Motor neuron (in vitro differentiated cells): Measurements from ENCODE around the gene XYLT2. TPM values are rescaled to one million over a fixed set of nuclear protein-coding genes. Genes with fewer than 3 reads are reported as not detected.
"Not testable (repeated sequence)": the region's sequence is repeated elsewhere in the genome, so short reads cannot be mapped to it uniquely, and the experiment has no call there.

Source experiments
- ATAC-seq, 8 experiments: fragments of 200-7000 bp; cut with Tn5 transposase; replicated peaks in 6 of 8; 2 replicates each; pipeline ENCODE4 v1.8.0; 2021; ENCODE audit warnings: mild to moderate bottlenecking in 8 of 8, moderate library complexity in 8 of 8
- H3K27ac ChIP-seq, 2 donors: fragments of 250-450 bp; sonication (Bioruptor Pico); 2 replicates each; pipeline ENCODE4 v1.9.0; 2021; ENCODE audit warnings: antibody characterized with exemption in 2 of 2, mild to moderate bottlenecking in 2 of 2, moderate library complexity in 1 of 2
- H3K4me1 ChIP-seq, 2 donors: fragments of 250-450 bp; sonication (Bioruptor Pico); replicated peaks in 1 of 2; 2 replicates each; pipeline ENCODE4 v1.6.1; 2021; ENCODE audit warnings: antibody characterized with exemption in 2 of 2, mild to moderate bottlenecking in 2 of 2, moderate library complexity in 1 of 2
- H3K4me3 ChIP-seq, 5 donors: fragments of 250-450 bp; sonication (Bioruptor Pico); 2 replicates each; pipeline ENCODE4 v1.9.0; 2021; ENCODE audit warnings: antibody characterized with exemption in 5 of 5, mild to moderate bottlenecking in 5 of 5, moderate library complexity in 4 of 5
- WGBS, 10 experiments: fragments of 450-650 bp; shearing (Covaris generic); methylation state at CpG; one replicate each; pipeline ENCODE4 v1.0.0; 2022; 5-methylcytosine and 5-hydroxymethylcytosine counted together
- in situ Hi-C, 9 experiments: fragments of 400-800 bp; cut with MboI; loops; one replicate each; pipeline ENCODE4 v1.15.0; 2021; ENCODE audit warnings: low sequenced_read_pairs in 9 of 9, low pct_unique_long_range_greater_than_20kb in 2 of 9; ENCODE audit not compliant: unreplicated experiment in 9 of 9
- total RNA-seq, 8 experiments: library from RNA; unstranded; fragments of 300-600 nt; gene quantifications; 2 replicates each; pipeline versions ENCODE4 v1.2.3 to v1.2.4, GENCODE V29; 2022

The XYLT2 gene
- total RNA-seq, result 10 to 100 TPM in 5 of 8 experiments, 1 to 10 TPM in 3; 8.3 to 25.8 (median 10.9) TPM

DNA sequence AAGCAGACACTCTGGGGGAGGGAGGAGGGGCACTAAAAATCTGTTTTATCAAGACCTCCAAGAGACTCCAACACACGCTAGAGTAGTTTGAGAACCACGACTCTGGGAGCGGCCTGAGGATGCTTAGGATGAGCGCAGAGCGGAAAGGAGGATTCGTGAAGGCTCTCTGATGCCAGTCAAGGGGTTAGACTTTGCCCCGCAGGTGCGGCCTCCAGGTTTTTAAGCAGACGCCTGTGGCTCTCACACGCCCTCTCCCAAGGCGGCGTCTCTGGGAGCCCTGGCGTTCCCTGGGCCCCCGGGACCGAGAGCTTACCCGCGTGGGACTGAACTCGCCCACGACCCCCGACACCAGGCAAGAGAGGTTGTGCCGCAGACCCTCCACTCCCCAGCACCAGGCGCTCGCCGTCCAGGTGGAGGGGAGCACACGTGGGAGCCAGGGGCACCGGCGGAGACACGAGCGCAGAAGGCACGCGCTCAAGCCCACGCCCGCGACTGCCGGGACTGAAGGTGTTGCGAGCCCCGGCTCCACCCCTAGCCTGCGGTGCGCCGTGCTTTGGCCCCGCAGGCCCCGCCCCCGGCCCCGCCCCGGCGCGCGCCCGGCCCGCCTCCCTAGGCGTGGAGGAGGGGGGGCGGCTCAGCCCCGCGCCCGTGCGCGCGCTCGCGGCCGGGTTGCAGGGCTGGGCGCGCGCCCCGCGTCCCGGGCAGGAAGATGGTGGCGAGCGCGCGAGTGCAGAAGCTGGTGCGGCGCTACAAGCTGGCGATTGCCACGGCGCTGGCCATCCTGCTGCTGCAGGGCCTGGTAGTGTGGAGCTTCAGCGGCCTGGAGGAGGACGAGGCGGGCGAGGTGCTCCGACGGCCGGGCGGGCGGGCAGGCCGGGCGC, at the start of gene XYLT2:
XYLT2 (plus strand) TSS at position 695 of the 881 bp plus-strand sequence; CDS start at position 710, 15 bp downstream.
- 0 to 80% (median 13%) methylated on average over 1 to 9 of the region's 87 CpGs; no CpG with 5 or more reads in 3 of the 10 experiments for WGBS, 10 experiments
- ATAC-seq, result peak; percentile 74 to 89 (median 86)
- Histone ChIP-seq H3K4me3 (peak within 1 kb of the TSS; percentile 58 to 87 (median 78)), H3K27ac (peak within 1 kb of the TSS; percentile 81 to 89), H3K4me1 (peaks cover 11 to 12% of the 10 kb centered on the region in 2 donors)
- in situ Hi-C loops, result no loop called here

- WGBS, 10 experiments, result 0 to 30% (median 10%) methylated on average over 1 to 6 of the region's 7 CpGs; no CpG with 5 or more reads in 6 of the 10 experiments
- ATAC-seq, result peak; percentile 84 to 99 (median 94)
- in situ Hi-C loops, result loop anchor here in 5 of 9 experiments (10.0 to 25.0 kb wide), 2 partner anchors 93 to 110 kb away; partner anchors contain the start of gene COL1A1 (in 1 of the 5)
- H3K4me3 ChIP-seq, result no peak overlapping the region
- peaks cover 0 to 3% of the 10 kb centered on the region in 2 donors for H3K4me1 ChIP-seq
- no peak overlapping the region for H3K27ac ChIP-seq
Observed at GRCh38 chr17:50297407-50297865, 48.5 kb upstream of the XYLT2 start.

DNA sequence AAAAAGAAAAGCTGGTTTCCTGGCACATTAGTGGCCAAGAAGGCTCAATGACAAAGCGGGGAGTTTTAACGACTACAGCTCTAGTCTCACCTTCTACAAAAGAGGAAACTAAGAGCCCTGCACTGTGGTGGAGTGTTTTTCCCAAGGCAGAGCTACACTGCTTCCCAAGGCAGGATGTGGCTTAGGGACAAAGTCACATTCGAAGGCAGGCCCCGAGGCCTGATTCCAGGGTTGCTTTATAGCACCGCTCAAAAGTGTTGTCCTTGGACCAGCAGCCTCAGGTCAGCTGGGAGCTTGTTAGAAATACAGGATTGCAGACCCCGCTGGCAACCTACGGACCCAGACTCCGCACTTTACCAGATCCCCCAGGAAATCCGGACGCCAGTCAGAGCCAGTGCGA, 47.9 kb upstream of the XYLT2 start:
- Histone ChIP-seq H3K4me1 (peaks cover 0 to 3% of the 10 kb centered on the region in 2 donors), H3K27ac (no peak overlapping the region), H3K4me3 (no peak overlapping the region)
- WGBS, 10 experiments, result 20 to 97% (median 60%) methylated on average over 2 to 10 of the region's 11 CpGs; no CpG with 5 or more reads in 3 of the 10 experiments
- no peak for ATAC-seq
- in situ Hi-C loops, result loop anchor here in 5 of 9 experiments (10.0 to 25.0 kb wide), 2 partner anchors 93 to 111 kb away; partner anchors contain the start of gene COL1A1 (in 1 of the 5)

DNA sequence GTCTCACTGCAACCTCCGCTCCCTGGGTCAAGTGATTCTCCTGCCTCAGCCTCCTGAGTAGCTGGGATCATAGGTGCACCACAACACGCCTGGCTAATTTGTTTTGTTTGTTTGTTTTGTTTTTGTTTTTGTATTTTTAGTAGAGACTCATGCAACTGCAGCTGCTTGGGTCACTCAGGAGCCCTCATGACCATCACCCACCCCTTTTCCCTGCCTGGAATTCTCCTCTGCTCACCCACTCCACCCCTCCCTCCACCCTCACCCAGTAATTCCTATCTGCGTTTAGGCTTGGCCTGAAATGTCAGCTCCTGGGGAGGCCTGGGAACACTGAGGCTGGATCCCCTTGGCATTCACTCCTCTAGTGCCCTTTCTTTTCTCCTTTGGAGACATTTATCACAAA, 46.1 kb upstream of the XYLT2 start:
- 60 to 100% (median 79%) methylated on average over 1 to 2 of the region's 3 CpGs; no CpG with 5 or more reads in 7 of the 10 experiments for WGBS, 10 experiments
- Histone ChIP-seq H3K4me3 (no peak overlapping the region), H3K4me1 (peaks cover 0 to 3% of the 10 kb centered on the region in 2 donors), H3K27ac (no peak overlapping the region)
- no peak for ATAC-seq
- in situ Hi-C loops, result loop anchor here in 5 of 9 experiments (10.0 to 25.0 kb wide), 2 partner anchors 95 to 112 kb away; partner anchors contain the start of gene COL1A1 (in 1 of the 5)

DNA sequence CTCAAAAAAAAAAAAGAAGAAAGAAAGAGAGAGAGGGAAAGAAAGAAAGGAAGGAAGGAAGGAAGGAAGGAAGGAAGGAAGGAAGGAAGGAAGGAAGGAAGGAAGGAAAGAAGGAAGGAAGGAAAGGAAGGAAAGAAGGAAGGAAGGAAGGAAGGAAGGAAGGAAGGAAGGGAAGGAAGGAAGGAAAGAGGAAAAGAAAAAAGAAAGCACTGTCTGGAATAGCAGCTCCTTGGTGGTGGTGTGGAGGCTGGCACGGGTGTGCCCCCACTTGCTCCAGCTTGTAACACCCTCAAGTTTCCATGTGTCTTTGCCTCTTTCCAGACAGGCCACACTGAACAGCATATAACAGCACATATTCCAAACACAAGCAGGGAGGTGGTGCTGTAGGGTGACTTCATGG, 45.1 kb upstream of the XYLT2 start:
- ATAC-seq, H3K4me1 ChIP-seq: not testable (repeated sequence)
- WGBS, 10 experiments, result 0 to 80% methylated on average over 1 of the region's 1 CpG; no CpG with 5 or more reads in 8 of the 10 experiments

DNA sequence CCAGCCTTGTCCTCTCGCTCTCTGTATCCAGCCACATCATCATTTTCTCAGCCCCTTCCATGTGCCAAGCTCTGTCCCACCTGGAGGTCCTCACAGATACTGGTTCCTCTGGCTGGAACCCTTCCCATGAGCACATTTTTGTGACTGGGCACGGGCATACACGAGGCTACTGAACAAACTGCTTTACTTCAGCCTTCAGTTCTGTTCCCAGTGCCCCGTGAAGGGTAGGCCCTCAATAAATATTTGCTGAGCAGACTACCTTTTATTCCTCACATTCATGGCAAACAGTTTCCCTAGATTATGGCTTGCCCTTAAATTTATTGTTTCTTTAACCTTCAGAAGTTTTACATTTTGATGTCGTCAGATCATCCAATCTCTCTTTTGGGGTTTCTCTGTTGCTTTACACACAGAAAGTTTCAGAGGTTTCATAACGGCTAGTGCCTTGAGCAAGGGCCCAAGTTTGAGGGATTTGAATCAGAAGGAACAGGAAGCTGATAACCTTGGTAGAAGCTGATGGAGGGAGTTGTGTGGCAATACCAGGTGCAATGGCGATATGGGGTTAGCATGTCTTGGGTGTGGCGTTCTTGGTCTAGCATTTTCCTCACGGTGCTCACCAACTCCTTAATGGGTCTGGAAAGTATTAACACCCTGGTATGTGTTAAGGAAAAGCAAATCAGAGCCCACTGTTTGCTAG, 43.9 kb upstream of the XYLT2 start:
- Histone ChIP-seq H3K4me1 (peaks cover 0 to 3% of the 10 kb centered on the region in 2 donors), H3K27ac (no peak overlapping the region), H3K4me3 (no peak overlapping the region)
- WGBS, 10 experiments, result 15 to 100% (median 83%) methylated on average over 1 to 8 of the region's 9 CpGs; no CpG with 5 or more reads in 1 of the 10 experiments
- ATAC-seq, result peak in 1 of 8 experiments; percentile 45
- in situ Hi-C loops, result no loop called here

More for the DNA sequence above, 45.1 kb upstream of the XYLT2 start:
- H3K4me3 ChIP-seq, H3K27ac ChIP-seq, in situ Hi-C loops: not testable (repeated sequence)

DNA sequence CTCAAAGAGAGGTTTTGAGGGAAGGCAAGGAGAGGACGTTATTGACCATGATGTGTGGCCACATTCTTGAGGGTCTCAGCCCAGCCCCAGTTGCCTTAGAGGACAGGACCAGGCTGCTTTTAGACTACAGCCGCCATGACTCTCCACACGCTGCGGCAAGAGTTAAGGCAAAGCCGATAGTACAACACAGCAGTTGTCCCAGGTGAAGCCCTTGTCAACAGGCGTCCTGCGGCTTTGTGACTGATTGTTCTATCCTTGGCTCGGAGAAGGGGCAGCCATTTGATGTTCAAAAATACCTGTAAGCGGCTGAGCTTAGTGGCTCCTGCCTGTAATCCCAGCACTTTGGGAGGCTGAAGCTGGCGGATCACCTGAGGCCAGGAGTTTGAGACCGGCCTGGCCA, 42.9 kb upstream of the XYLT2 start:
- in situ Hi-C loops, result no loop called here
- no peak overlapping the region for H3K27ac ChIP-seq
- H3K4me3 ChIP-seq, result no peak overlapping the region
- H3K4me1 ChIP-seq, result peaks cover 0 to 3% of the 10 kb centered on the region in 2 donors
- no peak for ATAC-seq
- 53 to 94% (median 80%) methylated on average over 1 to 5 of the region's 11 CpGs; no CpG with 5 or more reads in 5 of the 10 experiments for WGBS, 10 experiments

DNA sequence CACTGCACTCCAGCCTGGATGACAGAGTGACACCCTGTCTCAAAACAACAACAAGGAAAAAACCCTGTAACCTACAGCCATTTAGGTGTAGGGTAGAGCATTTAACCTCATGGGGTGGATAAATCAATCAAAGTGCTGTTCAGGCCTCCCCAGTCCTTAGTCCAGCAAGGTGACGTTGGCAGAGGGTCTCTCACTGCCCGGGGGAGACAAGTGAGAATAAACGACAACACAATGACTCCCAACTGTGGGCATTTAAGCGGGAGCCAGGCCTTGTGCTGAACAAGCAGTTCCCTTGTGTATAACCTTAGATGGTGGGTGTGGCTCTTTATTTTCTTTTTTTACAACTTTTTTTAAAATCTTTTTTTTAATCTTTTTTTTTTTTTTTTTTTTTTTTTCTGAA, 42.3 kb upstream of the XYLT2 start:
- Histone ChIP-seq H3K4me3 (no peak overlapping the region), H3K27ac (no peak overlapping the region), H3K4me1 (peaks cover 0 to 3% of the 10 kb centered on the region in 2 donors)
- in situ Hi-C loops, result no loop called here
- 47 to 83% (median 66%) methylated on average over 2 to 4 of the region's 4 CpGs; no CpG with 5 or more reads in 1 of the 10 experiments for WGBS, 10 experiments
- no peak for ATAC-seq

DNA sequence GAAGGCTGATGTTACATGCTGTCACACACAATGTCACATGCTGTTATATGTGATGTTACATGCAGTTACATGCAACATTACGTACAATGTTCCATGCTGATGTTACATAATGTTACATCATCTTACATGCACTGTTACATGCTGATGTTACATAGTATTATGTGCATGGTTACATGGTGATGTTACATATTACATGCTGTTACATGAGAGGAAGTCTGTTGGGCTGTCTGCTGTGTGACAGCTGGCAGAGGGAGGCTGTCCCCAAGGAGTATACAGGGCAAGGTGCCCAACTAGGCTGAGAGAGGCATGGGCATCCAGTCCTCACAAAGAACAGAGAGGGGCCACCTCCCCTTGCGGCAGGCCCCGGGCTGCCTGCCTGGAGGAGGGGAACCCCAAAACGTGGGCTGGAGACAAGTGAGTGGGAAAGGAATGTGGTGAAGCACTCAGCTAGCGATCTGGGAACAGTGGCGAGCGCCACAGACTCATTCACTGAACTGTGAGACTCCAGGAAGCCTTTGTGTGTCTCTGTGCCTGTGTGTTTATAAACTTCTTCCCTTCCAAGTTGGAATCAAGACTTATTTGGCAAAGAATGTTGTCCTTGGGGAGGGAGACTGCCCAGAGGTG, 41.0 kb upstream of the XYLT2 start:
- H3K4me3 ChIP-seq, result no peak overlapping the region
- WGBS, 10 experiments, result 52 to 100% (median 77%) methylated on average over 1 to 7 of the region's 7 CpGs; no CpG with 5 or more reads in 2 of the 10 experiments
- peak in 5 of 8 experiments; percentile 6 to 91 (median 79) for ATAC-seq
- no peak overlapping the region for H3K27ac ChIP-seq
- in situ Hi-C loops, result no loop called here
- H3K4me1 ChIP-seq, result peaks cover 0 to 3% of the 10 kb centered on the region in 2 donors

DNA sequence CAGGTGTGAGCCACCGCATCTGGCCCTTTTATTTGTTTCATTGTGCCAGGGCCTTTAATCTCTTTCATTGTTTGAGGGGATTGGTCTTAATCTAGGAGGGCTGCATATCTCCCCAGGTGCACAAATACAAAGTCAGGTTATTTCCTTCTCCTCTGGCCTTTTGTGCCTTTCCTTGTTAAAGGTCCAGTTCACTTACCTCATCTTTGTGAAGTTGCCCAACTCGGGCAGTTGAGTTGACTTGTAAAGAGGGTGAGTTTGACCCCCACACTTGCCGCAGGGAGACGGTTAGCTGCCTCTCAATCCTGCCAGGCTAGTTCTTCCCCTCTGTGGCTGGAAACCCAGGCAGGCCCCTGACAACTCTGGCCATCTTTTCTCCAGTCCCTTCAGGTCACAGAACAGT, 38.3 kb upstream of the XYLT2 start:
- in situ Hi-C loops, result no loop called here
- H3K4me3 ChIP-seq, result no peak overlapping the region
- H3K27ac ChIP-seq, result no peak overlapping the region
- H3K4me1 ChIP-seq, result no peaks in the 10 kb centered on the region
- ATAC-seq, result no peak
- WGBS, 10 experiments, result 60 to 100% (median 97%) methylated on average over 1 to 2 of the region's 4 CpGs; no CpG with 5 or more reads in 6 of the 10 experiments

- Histone ChIP-seq H3K4me1 (no peaks in the 10 kb centered on the region), H3K27ac (no peak overlapping the region), H3K4me3 (no peak overlapping the region)
- in situ Hi-C loops, result no loop called here
- 40 to 100% (median 79%) methylated on average over 1 to 4 of the region's 4 CpGs; no CpG with 5 or more reads in 3 of the 10 experiments for WGBS, 10 experiments
- no peak for ATAC-seq
Observed at GRCh38 chr17:50308666-50309065, 37.3 kb upstream of the XYLT2 start.

DNA sequence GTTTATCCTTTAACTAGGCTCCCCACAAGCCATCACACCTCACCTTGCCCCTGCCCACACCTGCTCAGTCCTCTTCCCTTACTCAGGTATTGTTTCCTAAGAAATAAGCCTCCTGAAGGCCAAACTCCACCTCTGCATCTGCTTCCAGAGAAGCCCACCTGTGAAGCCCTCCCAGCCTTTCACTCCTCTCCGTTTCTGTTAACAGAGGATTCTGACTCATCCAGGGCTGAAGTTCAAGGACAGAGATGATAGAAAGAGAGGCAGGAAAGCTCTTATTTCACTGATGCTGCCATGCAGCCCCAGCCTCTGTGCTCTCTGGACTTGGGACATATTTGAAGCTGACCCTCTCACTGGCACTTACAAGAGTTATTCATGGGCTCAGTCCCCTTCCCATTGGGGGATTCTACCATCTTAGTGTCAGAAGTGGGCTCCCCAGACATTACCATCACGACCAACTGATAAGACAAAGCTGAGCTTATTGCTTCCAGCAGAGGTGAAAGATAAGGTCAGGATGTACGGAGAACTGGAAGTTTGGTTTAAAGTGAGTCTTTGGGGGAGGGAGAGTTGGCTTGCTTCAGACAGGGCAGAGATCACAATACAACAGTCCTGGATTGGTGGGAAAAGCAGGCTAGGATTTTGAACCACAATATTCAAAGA, 35.3 kb upstream of the XYLT2 start:
- H3K4me3 ChIP-seq, result no peak overlapping the region
- WGBS, 10 experiments, result 0 to 100% (median 60%) methylated on average over 1 to 2 of the region's 3 CpGs; no CpG with 5 or more reads in 3 of the 10 experiments
- no peak for ATAC-seq
- in situ Hi-C loops, result no loop called here
- H3K4me1 ChIP-seq, result no peaks in the 10 kb centered on the region
- H3K27ac ChIP-seq, result no peak overlapping the region
